HT-29 (cell line): ENCODE data around the gene PKP1. TPM values are rescaled to one million over a fixed set of nuclear protein-coding genes. Genes with fewer than 3 reads are reported as not detected.

Experiments used
- DNase-seq: peaks from one replicate; pipeline ENCODE4 v3.0.0-alpha.2; 2015; ENCODE audit warnings: low spot score
- total RNA-seq: library from RNA; depleted of rRNA; stranded (reverse); fragments of >200 nt; shearing (Covaris generic); gene quantifications from 2 replicates; pipeline ENCODE4 v1.2.3, GENCODE V29; 2014; rRNA removed

PKP1 gene
- total RNA-seq, 1 experiment from 2014 or later = 0.43 TPM

DNA sequence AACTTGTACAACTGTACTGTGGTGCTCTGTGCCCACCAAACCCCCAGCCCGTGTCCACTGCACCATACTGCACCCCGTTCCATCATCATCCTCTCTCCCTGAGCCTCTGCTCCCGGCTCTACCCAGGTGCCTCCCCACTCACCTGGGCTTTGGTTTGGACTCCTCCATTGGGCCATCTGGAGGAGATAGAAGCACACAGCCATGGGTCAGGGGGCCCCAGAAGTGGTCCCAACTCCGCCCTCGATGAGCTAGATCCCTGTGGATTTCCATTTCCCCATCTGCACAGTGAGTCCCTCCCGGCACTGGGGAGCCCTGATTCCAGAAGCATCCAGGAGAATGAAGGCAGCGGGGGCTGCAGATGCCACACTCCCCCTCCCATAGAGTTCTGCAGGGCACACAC, 83.4 kb downstream of the PKP1 start:
- no peak for DNase-seq

DNA sequence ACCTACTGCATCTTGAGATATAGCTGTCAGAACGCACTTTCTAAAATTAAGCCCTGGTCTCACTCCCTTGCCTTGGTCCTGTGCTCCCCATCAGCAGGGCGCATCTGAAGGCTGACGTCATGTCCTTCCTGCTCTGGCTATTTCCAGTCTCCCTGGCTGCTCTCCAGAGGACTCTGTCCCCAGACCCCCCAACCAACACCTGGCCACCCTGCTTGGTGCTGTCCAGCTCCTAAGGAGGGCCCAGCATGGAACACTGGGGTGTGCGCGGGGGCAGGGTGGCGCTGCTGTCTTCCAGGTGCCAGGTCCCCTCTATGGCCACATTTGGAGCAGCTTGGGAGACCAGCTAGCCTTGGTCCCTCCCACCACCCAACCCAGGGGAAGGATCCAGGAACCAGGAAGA, 85.9 kb downstream of the PKP1 start:
- DNase-seq = no peak

DNA sequence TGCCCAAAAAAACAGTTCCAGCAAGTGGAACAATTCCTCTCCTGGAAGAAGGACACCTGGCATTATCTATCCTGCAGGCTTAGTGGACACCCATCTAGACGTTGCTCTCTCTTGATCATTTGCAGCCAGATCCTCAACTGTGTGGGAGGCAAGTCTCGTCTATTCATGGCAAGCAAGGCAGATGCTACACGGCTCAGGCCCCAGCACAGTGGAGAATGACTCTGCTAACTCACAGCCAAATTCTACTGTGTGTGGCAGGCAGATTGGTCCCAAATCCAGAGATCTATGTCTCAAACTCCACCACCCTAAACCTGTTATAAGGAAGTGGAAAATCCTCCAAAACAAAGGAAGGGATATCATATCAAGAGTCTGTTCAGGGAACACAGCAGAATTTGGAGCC, 87.2 kb downstream of the PKP1 start:
- no peak for DNase-seq

DNA sequence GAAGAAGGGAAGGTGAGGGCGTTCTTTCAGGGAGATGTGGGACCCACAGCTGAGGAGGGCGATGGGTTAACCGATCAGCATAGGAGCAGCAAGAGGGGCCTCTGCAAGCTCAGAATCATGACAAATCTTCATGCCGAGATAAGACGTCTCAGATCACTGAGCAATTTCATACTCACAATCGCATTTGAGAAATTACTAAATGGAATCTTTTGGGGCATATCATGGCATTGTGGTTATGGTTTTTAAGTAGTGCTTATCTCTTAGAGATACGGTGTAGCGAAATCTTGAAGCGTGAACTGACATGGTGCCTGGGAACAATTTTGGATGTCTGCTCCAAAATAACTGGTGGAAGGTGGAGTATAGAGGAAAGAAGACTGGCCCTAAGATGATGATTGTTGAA, 88.0 kb downstream of the PKP1 start:
- DNase-seq = no peak

DNA sequence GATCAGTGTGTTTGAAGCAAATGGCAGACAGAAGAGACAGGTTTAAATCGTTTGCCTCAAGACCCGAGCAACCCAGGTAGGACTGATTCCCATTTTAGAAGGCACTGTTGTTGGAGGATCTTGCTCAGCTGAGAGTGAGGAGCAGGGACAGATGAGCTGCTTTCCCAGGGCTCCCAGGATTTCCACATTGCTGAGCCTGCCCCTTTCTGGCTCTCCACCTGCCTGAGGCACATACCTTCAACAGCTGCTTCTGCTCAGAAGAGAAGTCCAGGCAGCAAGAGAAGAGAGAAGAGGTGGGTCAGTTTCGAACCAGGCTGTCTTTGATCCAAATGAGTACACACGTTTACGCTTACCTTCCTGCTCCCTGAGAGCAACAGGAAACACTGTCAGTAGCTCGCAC, 88.5 kb downstream of the PKP1 start:
- no peak for DNase-seq

DNA sequence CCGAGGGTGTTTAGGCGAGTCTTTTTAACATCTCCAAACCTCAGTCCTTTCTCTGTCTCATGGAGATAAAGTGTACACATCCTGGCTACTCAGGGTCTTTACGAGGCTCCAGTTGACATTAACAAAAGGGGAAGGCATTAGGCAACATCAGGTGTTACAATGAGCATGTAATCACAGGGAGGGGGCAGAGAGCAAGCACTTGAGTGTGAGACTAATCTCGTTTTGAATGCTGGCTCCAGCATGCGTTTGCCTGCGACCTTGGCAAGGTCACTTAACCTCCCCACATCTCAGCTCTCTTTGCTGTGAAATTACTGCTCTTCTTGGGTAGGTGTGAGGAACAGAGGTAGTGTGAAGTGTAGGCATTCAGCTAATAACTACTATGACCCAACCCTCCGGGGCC, 91.1 kb downstream of the PKP1 start:
- DNase-seq = no peak

DNA sequence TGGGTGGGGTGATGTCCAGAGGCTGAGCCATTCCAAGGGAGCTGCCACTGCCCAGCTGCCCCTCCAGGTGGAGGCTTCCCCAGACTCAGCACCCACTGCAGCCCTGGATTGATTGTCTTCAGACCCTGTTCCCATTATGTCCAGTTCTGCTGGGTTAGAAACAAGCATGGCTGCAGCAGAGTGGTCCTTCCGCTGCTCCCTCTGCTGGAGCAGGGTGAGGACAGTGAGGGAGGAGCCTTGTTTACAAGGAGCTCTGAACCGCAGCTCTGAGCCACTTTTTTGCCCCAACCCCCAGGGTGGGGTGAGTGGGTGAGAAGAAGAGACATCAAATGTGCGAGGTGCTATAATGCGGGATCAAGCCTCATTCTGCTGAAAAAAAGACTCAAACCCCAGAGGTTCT, 91.9 kb downstream of the PKP1 start:
- no peak for DNase-seq

DNA sequence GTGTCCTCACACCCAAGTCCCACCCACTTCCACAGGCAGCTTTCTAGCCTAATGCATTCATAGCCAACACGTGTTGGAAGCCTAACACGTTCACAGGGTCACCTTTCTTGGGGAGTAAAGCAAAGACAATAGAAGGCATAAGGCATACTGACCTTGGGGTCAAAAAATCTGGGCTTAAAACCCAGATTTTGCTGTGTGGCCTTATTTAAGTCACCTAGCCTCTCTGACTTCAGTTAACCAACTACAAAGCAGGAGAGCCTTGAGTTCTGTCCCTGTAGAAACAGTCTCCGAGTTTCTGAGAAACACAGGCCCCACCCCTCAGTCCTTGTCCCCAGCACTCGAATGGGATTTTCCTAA, 92.8 kb downstream of the PKP1 start:
- no peak for DNase-seq

DNA sequence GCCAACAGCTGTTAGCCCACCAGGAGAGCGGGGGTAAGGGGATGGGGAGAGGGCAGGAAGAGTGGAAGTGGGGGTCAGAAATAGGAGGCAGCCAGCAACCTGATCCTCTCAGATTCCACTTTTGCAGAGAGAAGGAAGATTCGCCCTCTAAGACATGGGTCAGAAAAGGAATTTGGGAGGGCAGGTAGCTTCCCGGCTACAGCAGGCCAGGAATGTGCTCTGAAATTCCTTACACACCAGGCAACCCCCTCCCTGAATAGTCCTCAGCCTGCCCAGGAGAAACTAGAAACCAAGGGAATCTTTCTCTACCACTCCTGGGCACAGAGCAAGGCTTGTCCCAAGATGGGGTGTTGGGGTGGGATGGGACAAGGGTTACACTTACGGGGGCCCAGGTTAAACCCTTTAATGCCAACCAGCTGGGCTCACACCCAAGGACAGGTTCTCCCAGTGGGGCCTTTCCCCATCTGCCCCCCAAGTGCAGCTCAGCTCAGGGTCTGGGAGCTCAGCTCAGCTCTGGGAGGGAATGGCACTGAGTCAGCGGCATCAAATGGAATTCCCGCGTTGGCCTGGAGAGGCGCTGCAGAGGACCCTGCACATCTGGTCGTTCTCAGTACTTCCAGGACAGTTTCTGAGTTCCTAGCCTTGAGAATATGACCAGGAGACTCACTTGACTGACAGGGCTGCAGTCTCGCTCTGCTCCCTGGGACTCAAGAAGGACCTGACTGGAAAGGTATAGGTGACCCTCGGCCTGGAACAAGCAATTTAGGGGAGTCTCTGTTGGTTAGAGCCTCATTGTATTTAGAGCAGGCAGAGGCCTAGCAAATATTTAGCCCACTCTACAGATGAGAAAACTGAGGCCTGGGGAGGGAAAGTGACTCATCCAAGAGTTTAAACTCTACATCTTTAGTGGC, 93.4 kb downstream of the PKP1 start:
- peak; percentile 75 for DNase-seq

DNA sequence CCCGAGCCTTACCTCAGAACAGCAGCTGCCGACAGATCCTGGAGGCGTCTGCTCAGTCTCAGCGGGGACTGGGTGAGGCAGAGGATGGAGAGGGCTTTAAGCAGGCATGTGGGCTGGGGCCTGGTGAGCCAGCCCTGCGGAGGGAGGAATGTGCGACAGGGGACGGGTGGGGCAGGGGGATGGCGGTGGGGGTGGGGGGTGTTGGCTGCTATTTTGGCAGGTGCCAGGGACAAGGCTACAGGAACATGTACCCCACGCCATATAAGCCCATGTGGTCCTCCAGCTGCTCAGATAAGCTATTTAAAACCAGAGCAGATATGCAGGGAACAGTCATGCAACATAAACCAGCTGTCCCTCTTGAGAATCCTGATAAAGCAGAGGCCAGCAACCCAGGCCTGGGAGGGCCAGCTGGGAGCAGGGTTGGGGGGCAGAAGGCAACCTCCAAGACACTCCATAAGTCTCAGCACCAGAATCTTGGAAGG, 94.3 kb downstream of the PKP1 start, which contains the start of gene TNNT2:
Gene TNNT2, minus strand, starts transcription at position 70 of the 482 bp plus-strand sequence. CDS start 4,426 bp downstream, outside the sequence.
- no peak for DNase-seq

DNA sequence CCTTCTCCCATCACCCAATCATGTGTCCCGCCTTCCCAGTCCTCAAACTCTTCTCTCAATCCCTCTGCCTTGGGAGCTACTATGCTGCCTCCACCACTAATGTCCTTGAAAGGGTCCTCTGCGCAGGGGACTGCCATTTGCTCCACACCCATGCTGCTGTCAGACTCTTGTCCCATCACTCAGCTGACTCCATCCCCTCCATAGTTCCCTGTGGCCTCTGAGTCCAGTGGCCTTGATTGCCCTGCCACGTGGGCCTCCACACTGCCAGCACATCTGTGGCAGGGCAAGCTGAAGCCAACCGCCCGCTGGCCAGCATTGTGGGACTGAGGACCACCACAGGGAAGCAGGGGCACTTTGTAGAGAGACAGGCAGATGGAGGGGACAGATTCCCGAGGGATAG, 95.5 kb downstream of the PKP1 start:
- peak; percentile 12 for DNase-seq

DNA sequence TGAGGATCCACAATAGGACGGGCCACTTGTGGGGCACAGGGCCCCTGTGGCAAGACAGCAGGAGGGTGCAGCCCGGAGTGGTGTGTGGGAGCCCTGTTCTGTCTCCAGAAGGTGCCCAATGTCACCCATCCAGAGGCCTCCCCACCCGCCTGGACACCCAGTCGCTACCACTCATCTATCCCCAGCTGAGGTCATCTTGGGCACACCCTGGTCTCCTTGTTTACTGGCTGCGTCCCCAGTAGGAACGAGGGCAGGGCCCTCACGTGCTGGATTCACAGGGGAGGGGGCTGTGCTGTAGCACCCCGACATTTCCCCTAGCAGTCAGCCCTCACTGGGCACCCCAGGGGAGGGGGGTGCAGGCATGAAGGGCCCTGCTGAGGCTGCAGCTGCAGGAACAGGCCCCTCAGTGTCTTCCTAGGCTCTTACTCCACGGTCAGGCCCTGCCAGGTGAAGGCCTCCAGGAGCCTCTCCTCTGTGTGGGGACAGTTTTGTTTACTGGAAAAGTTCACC, 96.5 kb downstream of the PKP1 start:
- DNase-seq = peak; percentile 11

DNA sequence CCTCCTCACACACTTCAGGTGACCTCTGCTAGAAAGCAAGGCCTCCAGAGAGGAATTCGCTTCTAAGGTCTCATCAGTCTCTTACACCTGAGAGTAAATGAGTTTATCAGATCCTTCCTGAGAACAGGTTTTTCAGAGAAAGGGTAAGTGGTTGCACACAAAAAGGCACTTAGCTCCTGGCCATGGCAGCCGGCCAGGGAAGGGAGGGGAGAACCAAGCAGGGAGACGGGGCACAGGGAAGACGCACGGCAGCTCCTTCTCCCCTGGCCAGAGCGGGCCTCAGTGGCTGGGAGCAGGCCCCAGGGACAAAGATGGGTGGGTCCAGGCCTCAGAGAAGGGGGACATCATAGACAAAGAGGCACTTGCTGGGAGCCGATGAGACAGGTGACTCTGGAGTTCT, 97.8 kb downstream of the PKP1 start:
- no peak for DNase-seq

Other genes starting within 250 kb of the PKP1 start
- not detected in 2 replicates for gene CACNA1S, start 171.1 kb upstream of the PKP1 start, total RNA-seq
- not detected in 2 replicates for gene ASCL5, start 156.3 kb upstream of the PKP1 start, total RNA-seq
- gene TMEM9, start 129.0 kb upstream of the PKP1 start, total RNA-seq = 140 and 141 TPM in 2 replicates
- gene IGFN1, start 92.7 kb upstream of the PKP1 start, total RNA-seq = 0.03 TPM in 2 replicates
- gene TNNT2, start 94.2 kb downstream of the PKP1 start, total RNA-seq = 0.13 and 0.46 TPM in 2 replicates
- gene LAD1, start 115.8 kb downstream of the PKP1 start, total RNA-seq = 216 and 238 TPM in 2 replicates
- gene TNNI1, start 138.2 kb downstream of the PKP1 start, total RNA-seq = not detected in 2 replicates
- 39.4 and 49.4 TPM in 2 replicates for gene PHLDA3, start 185.7 kb downstream of the PKP1 start, total RNA-seq
- gene CSRP1, start 223.6 kb downstream of the PKP1 start, total RNA-seq = 183 and 213 TPM in 2 replicates